GM19035 (cell line): ENCODE data around the gene ADAMTSL4.
A peak's percentile ranks its signal among the peaks of the same experiment; 100 is the strongest.
"Not testable (repeated sequence)": the region's sequence is repeated elsewhere in the genome, so short reads cannot be mapped to it uniquely, and the experiment has no call there.

Experiments
- ATAC-seq: cut with Tn5 transposase; IDR thresholded peaks from one replicate; pipeline ENCODE4 v1.9.1; 2021; ENCODE audit not compliant: unreplicated experiment

ADAMTSL4 gene

GRCh38 chr1:150566589-150567340 is 17.6 kb downstream of the ADAMTSL4 start:
- ATAC-seq: no peak

DNA sequence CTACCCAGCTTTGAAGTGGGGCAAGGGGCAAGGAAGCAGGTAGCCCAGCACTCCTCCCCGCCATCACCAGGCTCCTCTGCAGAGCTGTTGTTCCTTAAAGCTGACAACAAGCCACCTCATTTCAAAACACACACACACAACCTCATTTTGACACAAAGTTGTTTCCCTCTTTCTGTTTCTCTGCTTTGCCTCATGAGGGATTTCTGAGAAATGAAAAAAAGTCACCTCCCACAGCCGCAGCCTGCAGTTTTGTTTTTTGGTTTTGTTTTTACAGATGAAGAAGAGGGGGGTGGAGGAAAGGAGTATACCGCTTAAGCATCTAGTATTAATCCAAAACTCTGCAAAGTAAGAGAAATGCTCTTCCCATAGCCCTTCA is 18.1 kb downstream of the ADAMTSL4 start:
- ATAC-seq: no peak

GRCh38 chr1:150567717-150568593 is 18.7 kb downstream of the ADAMTSL4 start:
- no peak for ATAC-seq

GRCh38 chr1:150568594-150568966 is 19.4 kb downstream of the ADAMTSL4 start:
- ATAC-seq: no peak

- no peak for ATAC-seq
Observed at GRCh38 chr1:150572918-150573647, 23.9 kb downstream of the ADAMTSL4 start.

DNA sequence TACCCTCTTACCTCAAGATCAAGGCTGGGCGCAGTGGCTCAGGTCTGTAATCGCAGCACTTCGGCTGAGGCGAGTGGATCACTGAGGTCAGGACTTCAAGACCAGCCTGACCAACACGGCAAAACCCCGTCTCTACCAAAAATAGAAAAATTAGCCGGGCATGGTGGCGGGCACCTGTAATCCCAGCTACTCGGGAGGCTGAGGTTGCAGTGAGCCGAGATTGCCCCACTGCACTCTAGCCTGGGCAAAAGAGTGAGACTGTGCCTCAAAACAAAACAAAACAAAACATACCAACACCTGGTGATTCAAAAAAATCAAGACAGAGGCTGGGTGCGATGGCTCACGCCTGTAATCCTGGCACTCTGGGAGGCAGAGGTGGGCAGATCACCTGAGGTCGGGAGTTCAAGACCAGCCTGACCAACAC is 24.5 kb downstream of the ADAMTSL4 start:
- ATAC-seq: not testable (repeated sequence)

GRCh38 chr1:150574260-150575071 is 25.3 kb downstream of the ADAMTSL4 start:
- ATAC-seq: no peak

- ATAC-seq: no peak
Observed at GRCh38 chr1:150575072-150575489, 25.9 kb downstream of the ADAMTSL4 start.

DNA sequence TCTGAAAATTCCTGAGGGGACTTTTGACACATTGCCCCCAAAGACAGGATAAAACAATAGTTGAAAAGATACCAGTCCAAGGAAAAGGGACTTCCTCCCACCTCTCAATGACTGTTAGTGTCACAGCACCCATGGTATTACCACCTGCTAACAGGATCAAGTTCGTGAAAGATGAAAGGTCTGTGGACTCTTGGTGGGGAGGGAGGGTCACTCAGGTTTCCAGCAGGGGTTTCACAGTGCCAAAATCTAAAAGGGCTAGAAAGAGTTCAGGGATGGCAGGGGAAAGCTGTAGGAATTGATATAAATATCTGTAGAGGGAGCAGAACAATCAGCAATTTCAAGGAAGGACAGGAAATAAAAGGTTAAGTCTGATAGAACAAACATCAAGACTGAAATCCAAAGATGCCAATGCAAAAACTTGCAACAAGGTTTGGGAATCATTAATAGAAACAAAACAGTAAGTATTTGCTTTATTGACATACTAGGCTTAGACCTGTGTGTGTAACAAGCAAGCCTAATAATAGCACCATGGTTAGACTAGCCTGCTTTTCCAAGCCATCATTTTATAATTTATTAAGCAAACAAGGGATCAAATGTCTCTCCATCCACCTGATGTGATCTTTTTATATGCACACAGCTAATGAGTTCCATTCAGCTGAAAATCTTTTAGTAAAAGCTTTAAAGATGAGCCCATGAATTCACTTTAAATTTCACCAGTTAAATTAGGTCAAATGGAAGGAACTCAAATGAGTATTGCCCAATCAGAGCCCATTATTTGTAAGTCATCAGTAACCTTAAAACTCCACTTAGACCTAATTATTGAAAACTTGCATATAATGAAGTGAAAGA is 26.5 kb downstream of the ADAMTSL4 start:
- no peak for ATAC-seq

GRCh38 chr1:150576367-150576711 is 27.1 kb downstream of the ADAMTSL4 start:
- ATAC-seq: no peak

GRCh38 chr1:150576794-150577556 is 27.8 kb downstream of the ADAMTSL4 start:
- no peak for ATAC-seq

GRCh38 chr1:150577557-150578271 is 28.5 kb downstream of the ADAMTSL4 start:
- ATAC-seq: no peak

GRCh38 chr1:150578272-150579109 is 29.3 kb downstream of the ADAMTSL4 start:
- ATAC-seq: no peak

GRCh38 chr1:150579110-150579944 is 30.1 kb downstream of the ADAMTSL4 start, which contains the start of gene MCL1:
Gene MCL1 (minus strand): TSS chr1:150579610. CDS start chr1:150579530, 80 bp downstream.
- ATAC-seq: peak; percentile 93

DNA sequence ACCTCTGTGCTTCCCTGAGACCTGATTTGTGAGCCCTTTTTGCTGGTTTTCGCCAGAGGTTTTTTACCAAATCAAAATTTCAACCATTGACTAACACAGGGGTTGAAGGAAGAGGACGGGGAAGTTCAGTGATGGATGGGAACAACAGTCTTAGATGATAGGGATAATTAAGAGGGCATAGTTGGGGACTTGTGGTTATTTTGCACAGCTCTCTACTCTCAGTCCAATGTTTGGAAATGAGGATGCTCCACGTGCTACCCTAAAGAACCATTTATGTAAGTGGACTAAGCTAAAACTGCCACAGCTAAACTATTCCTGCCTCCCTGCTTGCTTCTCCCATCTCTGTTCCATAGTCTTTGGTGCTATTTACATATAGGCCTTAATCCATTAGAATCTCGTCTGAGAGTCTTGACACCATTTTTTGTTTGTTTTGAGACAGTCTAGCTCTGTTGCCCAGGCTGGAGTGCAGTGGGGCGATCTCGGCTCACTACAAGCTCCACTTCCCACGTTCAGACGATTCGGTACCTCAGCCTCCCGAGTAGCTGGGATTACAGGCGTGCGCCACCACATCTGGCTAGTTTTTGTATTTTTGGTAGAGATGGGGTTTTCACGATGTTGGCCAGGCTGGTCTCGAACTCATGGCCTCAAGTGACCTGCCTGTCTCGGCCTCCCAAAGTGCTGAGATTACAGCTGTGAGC is 30.9 kb downstream of the ADAMTSL4 start:
- ATAC-seq: no peak

- ATAC-seq: not testable (repeated sequence)
Observed at GRCh38 chr1:150580966-150581365, 31.8 kb downstream of the ADAMTSL4 start.
